GM12801 (cell line): ENCODE measurements around the gene BMP8A.

ENCODE experiments used
- CTCF ChIP-seq: IDR thresholded peaks from one replicate; pipeline ENCODE4 v1.5.1; 2011; ENCODE audit warnings: control low read depth; ENCODE audit not compliant: insufficient read length; ENCODE audit errors: extremely low read depth

The BMP8A gene

GRCh38 chr1:39500862-39501389 lies 9.5 kb downstream of the BMP8A start:
- TF ChIP-seq CTCF: no peak

GRCh38 chr1:39501666-39502065 lies 10.2 kb downstream of the BMP8A start:
- no peak for TF ChIP-seq CTCF

GRCh38 chr1:39505289-39505688 lies 13.9 kb downstream of the BMP8A start:
- no peak for TF ChIP-seq CTCF

- TF ChIP-seq CTCF: no peak
Measured at GRCh38 chr1:39507230-39507928, 15.9 kb downstream of the BMP8A start.

- no peak for TF ChIP-seq CTCF
Measured at GRCh38 chr1:39508266-39508665, 16.8 kb downstream of the BMP8A start.

- no peak for TF ChIP-seq CTCF
Measured at GRCh38 chr1:39508857-39509305, 17.4 kb downstream of the BMP8A start.

- no peak for TF ChIP-seq CTCF
Measured at GRCh38 chr1:39509360-39510009, 18.0 kb downstream of the BMP8A start.
